Left ventricle myocardium superior (tissue), 1 donor: ENCODE data around the gene TMEM170A. TPM values are rescaled to one million over a fixed set of nuclear protein-coding genes. Genes with fewer than 3 reads are reported as not detected.

Experiments used
- ATAC-seq: fragments of 200-7000 bp; cut with Tn5 transposase; one replicate; pipeline ENCODE4 v1.9.1; 2020; ENCODE audit warnings: mild to moderate bottlenecking, moderate library complexity
- DNase-seq: peaks from one replicate; pipeline ENCODE4 v3.0.0-alpha.2; 2020
- intact Hi-C: fragments of 100-400 bp; cut with micrococcal nuclease; formaldehyde crosslinking; loops from one replicate; pipeline ENCODE4 v1.11.0; 2022
- total RNA-seq: library from RNA; stranded (reverse); fragmentation: NEBNext Ultra II Directional; extraction: Animal tissue kit (Norgen Biotek cat#: 25700); gene quantifications from one replicate; pipeline ENCODE4 v1.2.1, GENCODE V29; 2021
- donor health status: DM: no; HTN: yes; CAD: no; lungs with severe emphysema.

TMEM170A gene
- total RNA-seq, 1 donor from 2014 or later = 8.6 TPM

GRCh38 chr16:75420987-75421819 is 43.3 kb downstream of the TMEM170A start:
- DNase-seq (peak; percentile 88), ATAC-seq (peak; percentile 90)
- intact Hi-C loops = no loop called here

DNA sequence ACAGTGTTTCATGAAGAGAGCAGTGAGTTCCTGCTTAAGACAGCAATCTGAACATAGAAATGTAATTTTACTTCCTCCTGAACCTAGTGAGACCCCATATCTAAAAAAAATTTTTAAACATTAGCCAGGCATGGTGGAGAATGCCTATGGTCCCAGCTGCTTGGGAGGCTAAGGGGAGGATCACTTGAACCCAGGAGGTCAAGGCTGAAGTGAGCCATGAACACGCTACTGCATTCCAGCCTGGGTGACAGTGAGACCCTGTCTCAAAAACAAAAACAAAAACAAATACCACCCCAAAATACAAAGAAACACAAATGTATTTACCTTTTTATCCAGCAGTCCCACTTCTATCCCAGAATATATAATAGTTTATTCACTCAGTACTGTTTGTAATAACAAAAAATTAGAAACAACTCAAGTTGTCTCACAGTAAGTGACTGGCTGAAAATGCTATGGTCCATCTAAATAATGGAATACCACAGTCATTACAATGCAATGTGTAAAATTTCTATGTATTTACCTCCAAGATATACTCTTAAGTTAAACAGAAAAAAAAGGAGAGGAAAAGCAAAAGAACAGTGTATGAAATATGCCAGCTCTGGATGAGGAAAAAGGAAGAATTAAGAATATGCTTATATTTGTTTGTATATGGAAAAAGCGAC is 47.5 kb downstream of the TMEM170A start:
- ATAC-seq (no peak), DNase-seq (no peak)
- intact Hi-C loops = no loop called here

DNA sequence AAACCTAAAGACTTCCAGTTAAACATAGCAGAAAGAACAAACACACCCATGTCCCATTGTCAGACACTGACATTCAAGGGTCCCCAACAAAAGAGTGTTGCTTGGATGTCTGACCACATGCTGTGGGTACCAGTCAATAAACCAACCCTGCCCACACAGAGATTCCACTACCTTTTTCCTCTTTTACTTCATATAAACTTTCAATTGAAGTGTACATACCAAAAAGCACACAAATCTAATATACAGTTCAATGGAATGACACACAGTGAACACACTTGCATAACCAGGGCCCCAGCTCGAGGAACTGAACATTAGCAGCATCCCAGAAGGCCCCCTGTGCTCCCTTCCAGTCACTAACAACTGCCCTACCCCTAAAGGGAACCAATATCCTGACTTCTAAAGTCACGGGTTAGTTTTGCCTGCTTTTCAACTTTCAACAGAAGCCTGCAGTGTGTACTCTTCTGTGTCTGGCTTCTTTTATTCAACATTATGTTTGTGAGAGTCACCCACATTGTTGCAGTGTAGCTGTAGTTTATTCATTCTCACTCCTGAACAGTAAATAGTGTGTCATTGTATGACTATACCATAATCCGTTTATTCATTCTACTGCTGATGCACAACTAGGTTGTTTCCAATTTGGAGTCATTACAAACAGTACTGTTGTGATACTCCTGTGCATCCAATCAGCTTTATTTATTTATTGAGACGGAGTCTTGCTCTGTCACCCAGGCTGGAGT is 49.2 kb downstream of the TMEM170A start:
- ATAC-seq (no peak), DNase-seq (no peak)
- intact Hi-C loops = no loop called here

- no peak for DNase-seq
- no peak for ATAC-seq
- intact Hi-C loops = no loop called here
Observed at GRCh38 chr16:75413951-75414350, 50.5 kb downstream of the TMEM170A start.

DNA sequence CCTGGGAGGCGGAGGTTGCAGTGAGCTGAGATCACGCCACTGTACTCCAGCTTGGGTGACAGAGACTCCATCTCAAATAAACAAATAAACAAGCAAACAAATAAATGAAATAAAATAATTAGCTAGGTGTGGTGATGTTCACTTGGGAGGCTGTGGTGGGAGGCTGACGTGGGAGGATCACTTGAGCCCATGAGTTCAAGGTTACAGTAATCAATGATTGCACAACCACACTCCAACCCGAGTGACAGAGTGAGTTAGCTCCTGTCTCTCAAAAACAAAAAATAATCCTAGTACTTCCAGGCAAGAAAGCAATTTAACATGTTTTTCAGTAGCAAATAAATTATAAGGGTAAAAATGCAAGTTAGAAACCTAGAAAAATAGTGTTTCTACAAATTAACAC is 57.5 kb downstream of the TMEM170A start:
- intact Hi-C loops = no loop called here
- no peak for DNase-seq
- no peak for ATAC-seq

DNA sequence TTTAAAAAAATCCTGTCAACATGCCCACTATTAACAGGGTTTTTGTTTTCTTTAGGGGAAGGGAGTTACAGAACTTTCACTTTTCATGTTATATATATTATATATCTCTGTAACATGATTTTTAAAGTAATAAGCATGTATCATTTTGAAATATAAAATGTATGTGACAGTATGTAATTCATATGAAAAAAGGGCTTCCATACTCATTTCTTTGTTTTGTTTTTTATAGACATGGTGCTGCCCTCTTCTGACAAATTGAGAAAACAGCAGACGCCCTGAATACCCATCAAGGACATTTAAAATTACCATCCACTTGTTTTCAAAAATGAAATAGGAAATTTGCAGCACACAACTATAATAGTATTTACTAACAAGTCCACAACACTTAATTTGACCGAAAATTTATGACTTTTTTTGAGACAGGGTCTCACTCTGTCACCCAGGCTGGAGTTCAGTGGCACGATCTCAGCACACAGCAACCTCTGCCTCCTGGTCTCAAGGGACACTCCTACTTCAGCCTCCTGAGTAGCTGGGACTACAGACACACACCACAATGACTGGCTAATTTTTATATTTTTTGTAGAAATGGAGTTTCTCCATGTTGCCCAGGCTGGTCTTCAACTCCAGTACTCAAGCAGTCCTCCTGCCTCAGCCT is 61.5 kb downstream of the TMEM170A start:
- intact Hi-C loops = no loop called here
- DNase-seq (no peak), ATAC-seq (peak; percentile 53)

DNA sequence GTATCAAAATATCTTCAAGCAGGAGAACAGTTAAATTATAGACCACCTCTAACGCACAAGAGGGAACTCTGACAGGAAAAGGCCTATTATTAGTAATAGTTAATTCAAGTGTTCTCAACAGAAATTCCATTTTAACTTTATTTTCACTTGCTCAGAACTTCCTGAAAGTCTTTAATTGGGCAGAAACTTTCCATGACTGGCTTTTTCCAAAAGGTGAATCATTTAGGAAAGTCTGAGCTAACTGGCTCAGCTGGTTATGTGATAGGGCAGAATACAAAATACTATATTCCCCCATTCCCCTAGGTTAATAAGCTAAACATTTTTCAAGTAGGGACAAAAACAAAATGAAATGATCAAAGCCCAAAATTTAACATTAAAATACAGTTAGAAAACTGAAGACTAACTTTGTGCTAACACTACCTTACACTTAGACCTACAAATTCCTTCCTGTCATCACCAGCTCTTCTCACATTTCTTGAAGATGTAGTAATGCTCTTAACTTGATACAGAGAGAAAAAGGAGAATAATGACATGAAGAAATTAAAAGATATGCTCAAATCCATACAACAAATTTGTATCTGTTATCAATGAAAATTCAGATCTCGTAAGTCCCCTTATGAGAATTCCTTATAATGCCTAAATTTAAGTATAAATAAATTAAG is 62.2 kb downstream of the TMEM170A start:
- intact Hi-C loops = no loop called here
- no peak for DNase-seq
- peak; percentile 62 for ATAC-seq

- peak; percentile 6 for ATAC-seq
- intact Hi-C loops = no loop called here
Observed at GRCh38 chr16:75401691-75402090, 62.8 kb downstream of the TMEM170A start.

GRCh38 chr16:75398333-75398732 is 66.2 kb downstream of the TMEM170A start:
- ATAC-seq (peak; percentile 61), DNase-seq (peak; percentile 47)
- intact Hi-C loops = no loop called here

More at GRCh38 chr16:75401691-75402090, 62.8 kb downstream of the TMEM170A start:
- DNase-seq = no peak

- DNase-seq (no peak), ATAC-seq (no peak)
- intact Hi-C loops = no loop called here
Observed at GRCh38 chr16:75394941-75395340, 69.5 kb downstream of the TMEM170A start.

Other genes starting within 250 kb of the TMEM170A start
- gene CTRB1, start 245.7 kb downstream of the TMEM170A start, total RNA-seq = not detected
- 82.9 TPM for gene BCAR1, start 213.1 kb downstream of the TMEM170A start, total RNA-seq
- gene CFDP1, start 31.2 kb downstream of the TMEM170A start, total RNA-seq = 24.7 TPM
- 0.27 TPM for gene CHST6, start 30.8 kb upstream of the TMEM170A start, total RNA-seq
- gene CHST5, start 71.4 kb upstream of the TMEM170A start, total RNA-seq = 0.07 TPM
- 4.6 TPM for gene TMEM231, start 91.6 kb upstream of the TMEM170A start, total RNA-seq
- 245 TPM for gene GABARAPL2, start 101.7 kb upstream of the TMEM170A start, total RNA-seq
- gene ADAT1, start 158.6 kb upstream of the TMEM170A start, total RNA-seq = 19.0 TPM
- gene KARS1, start 183.0 kb upstream of the TMEM170A start, total RNA-seq = 152 TPM
- gene TERF2IP, start 183.1 kb upstream of the TMEM170A start, total RNA-seq = 56.2 TPM
- not detected for gene CPHXL2, start 212.3 kb upstream of the TMEM170A start, total RNA-seq
- not detected for gene DUXB, start 236.8 kb upstream of the TMEM170A start, total RNA-seq